Endodermal cell (in vitro differentiated cells): ENCODE data around the gene ENDOU. TPM values are rescaled to one million over a fixed set of nuclear protein-coding genes. Genes with fewer than 3 reads are reported as not detected.
A peak's percentile ranks its signal among the peaks of the same experiment; 100 is the strongest.

Experiments used
- DNase-seq: peaks from one replicate; pipeline ENCODE4 v3.0.0-alpha.2; 2017
- H3K27ac ChIP-seq: 2 replicates; pipeline ENCODE4 v1.5.1; 2013; ENCODE audit warnings: mild to moderate bottlenecking, low read depth, low read length, moderate library complexity
- H3K27me3 ChIP-seq: 2 replicates; pipeline ENCODE4 v1.6.1; 2013; ENCODE audit warnings: mild to moderate bottlenecking, low read length, moderate library complexity; ENCODE audit not compliant: insufficient read depth, control insufficient read depth, poor library complexity, severe bottlenecking
- H3K36me3 ChIP-seq: 2 replicates; pipeline ENCODE4 v1.7.0; 2013; ENCODE audit warnings: mild to moderate bottlenecking, low read length, moderate library complexity; ENCODE audit not compliant: control insufficient read depth, insufficient read depth
- H3K4me1 ChIP-seq: one replicate; pipeline ENCODE4 v1.7.0; 2013; ENCODE audit warnings: low read length; ENCODE audit not compliant: control insufficient read depth, insufficient read depth
- H3K4me3 ChIP-seq: 2 replicates; pipeline ENCODE4 v1.5.1; 2013; ENCODE audit warnings: mild to moderate bottlenecking, low read length, moderate library complexity
- H3K9ac ChIP-seq: 2 replicates; pipeline ENCODE4 v1.6.1; 2013; ENCODE audit warnings: mild to moderate bottlenecking, low read length, moderate library complexity; ENCODE audit not compliant: poor library complexity, severe bottlenecking; ENCODE audit errors: extremely low read depth
- H3K9me3 ChIP-seq: 2 replicates; pipeline ENCODE4 v1.6.1; 2013; ENCODE audit warnings: mild to moderate bottlenecking, low read length, moderate library complexity; ENCODE audit not compliant: control insufficient read depth
- H3K27ac Mint-ChIP-seq: 2 replicates; pipeline ENCODE4 v1.8.0; 2020; ENCODE audit warnings: mixed read lengths
- H3K27me3 Mint-ChIP-seq: 2 replicates; pipeline ENCODE4 v1.8.0; 2021; ENCODE audit warnings: mild to moderate bottlenecking, mixed read lengths; ENCODE audit not compliant: insufficient read depth
- H3K36me3 Mint-ChIP-seq: 2 replicates; pipeline ENCODE4 v1.8.0; 2020; ENCODE audit warnings: low read depth, mixed read lengths
- H3K4me1 Mint-ChIP-seq: 2 replicates; pipeline ENCODE4 v1.8.0; 2020; ENCODE audit warnings: mixed read lengths
- H3K4me3 Mint-ChIP-seq: 2 replicates; pipeline ENCODE4 v1.8.0; 2020; ENCODE audit warnings: mild to moderate bottlenecking, moderate library complexity, mixed read lengths
- H3K9me3 Mint-ChIP-seq: 2 replicates; pipeline ENCODE4 v1.8.0; 2020; ENCODE audit warnings: mild to moderate bottlenecking, mixed read lengths
- WGBS, 2 experiments: methylation state at CpG; one replicate each; pipeline versions ENCODE4 v1.1.5 to v1.1.7; 2013; ENCODE audit warnings: missing lambda C conversion rate in 2 of 2, mixed read lengths in 1 of 2; ENCODE audit not compliant: insufficient coverage in 1 of 2, insufficient read length in 1 of 2; 5-methylcytosine and 5-hydroxymethylcytosine counted together
- total RNA-seq, 2 donors: library from RNA; stranded (reverse); fragmentation: NEBNext Ultra II Directional in 1 of 2; extraction: Animal tissue kit (Norgen Biotek cat#: 25700) in 1 of 2; gene quantifications; 2 replicates in 1 of 2; 3 replicates in 1 of 2; pipeline ENCODE4 v1.2.1, GENCODE V29; 2021
- TF ChIP-seq, protein P1 (sequence below): fragments of 200-600 bp; sonication (generic); conservative IDR thresholded peaks from 2 replicates; pipeline ENCODE4 v1.5.0; 2021; ENCODE audit warnings: antibody characterized with exemption, mild to moderate bottlenecking

Gene ENDOU
- total RNA-seq, 2 donors from 2014 or later = not detected

- no peaks in the 10 kb centered on the region for H3K9me3 ChIP-seq
- no peaks in the 10 kb centered on the region for H3K27me3 ChIP-seq
- TF ChIP-seq, protein P1, sequence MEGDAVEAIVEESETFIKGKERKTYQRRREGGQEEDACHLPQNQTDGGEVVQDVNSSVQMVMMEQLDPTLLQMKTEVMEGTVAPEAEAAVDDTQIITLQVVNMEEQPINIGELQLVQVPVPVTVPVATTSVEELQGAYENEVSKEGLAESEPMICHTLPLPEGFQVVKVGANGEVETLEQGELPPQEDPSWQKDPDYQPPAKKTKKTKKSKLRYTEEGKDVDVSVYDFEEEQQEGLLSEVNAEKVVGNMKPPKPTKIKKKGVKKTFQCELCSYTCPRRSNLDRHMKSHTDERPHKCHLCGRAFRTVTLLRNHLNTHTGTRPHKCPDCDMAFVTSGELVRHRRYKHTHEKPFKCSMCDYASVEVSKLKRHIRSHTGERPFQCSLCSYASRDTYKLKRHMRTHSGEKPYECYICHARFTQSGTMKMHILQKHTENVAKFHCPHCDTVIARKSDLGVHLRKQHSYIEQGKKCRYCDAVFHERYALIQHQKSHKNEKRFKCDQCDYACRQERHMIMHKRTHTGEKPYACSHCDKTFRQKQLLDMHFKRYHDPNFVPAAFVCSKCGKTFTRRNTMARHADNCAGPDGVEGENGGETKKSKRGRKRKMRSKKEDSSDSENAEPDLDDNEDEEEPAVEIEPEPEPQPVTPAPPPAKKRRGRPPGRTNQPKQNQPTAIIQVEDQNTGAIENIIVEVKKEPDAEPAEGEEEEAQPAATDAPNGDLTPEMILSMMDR = no peak
- Mint-ChIP-seq H3K4me1 (no peaks in the 10 kb centered on the region), H3K27ac (no peak overlapping the region), H3K9me3 (no peaks in the 10 kb centered on the region), H3K27me3 (peaks cover 12% of the 10 kb centered on the region), H3K4me3 (no peak overlapping the region), H3K36me3 (no peaks in the 10 kb centered on the region)
- 73 to 89% methylated on average over 2 to 3 of the region's 3 CpGs for WGBS, 2 experiments
- no peak overlapping the region for H3K4me3 ChIP-seq
- no peak overlapping the region for H3K9ac ChIP-seq
- no peaks in the 10 kb centered on the region for H3K36me3 ChIP-seq
- H3K27ac ChIP-seq = no peak overlapping the region
- H3K4me1 ChIP-seq = no peaks in the 10 kb centered on the region
- no peak for DNase-seq
These were observed 3.9 kb upstream of the ENDOU start for GRCh38 chr12:47729233-47729632.

GRCh38 chr12:47725893-47726292 is 603 bp upstream of the ENDOU start:
- 73 to 75% methylated on average over 3 to 5 of the region's 5 CpGs for WGBS, 2 experiments
- TF ChIP-seq, protein P1 = no peak
- H3K27ac ChIP-seq = no peak overlapping the region
- Mint-ChIP-seq H3K27ac (no peak overlapping the region), H3K36me3 (no peaks in the 10 kb centered on the region), H3K27me3 (peaks cover 11% of the 10 kb centered on the region), H3K4me3 (no peak overlapping the region), H3K9me3 (no peaks in the 10 kb centered on the region), H3K4me1 (no peaks in the 10 kb centered on the region)
- H3K27me3 ChIP-seq = no peaks in the 10 kb centered on the region
- no peaks in the 10 kb centered on the region for H3K9me3 ChIP-seq
- DNase-seq = no peak
- no peaks in the 10 kb centered on the region for H3K4me1 ChIP-seq
- no peaks in the 10 kb centered on the region for H3K36me3 ChIP-seq
- no peak overlapping the region for H3K4me3 ChIP-seq
- H3K9ac ChIP-seq = no peak overlapping the region

DNA sequence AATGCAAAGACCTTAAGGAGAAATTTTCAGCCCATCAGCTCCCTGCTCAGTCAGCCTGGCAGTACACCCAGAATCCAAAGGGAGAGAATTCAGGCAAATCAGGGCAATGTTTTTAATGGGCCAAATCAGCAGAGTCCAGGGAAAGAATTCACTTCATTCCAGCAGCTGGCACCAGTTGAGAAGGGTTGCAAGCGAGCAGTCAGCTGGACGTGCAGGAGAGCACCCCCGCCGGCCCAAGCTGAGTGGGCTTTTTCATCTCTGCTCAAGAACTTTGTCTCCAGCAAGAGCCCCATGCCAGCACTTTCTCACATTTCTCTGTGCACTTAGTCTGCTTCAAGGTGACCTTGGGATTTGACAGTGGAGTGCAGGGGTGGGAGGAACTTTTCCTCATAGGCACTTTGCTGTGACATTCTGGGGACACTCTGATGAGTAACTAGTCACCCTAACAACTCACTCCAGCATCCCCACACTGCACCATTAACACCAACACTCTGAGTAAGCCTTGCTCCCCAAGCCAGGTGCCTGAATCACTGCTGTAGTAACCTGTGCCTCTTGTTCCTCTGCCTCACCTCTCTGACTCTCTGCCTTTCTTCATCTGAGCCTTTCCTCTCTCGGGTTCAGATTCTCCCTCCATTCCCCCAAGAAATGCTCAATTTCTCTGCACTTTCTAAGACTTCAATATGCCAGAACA is 2.2 kb downstream of the ENDOU start:
- H3K9me3 Mint-ChIP-seq = no peaks in the 10 kb centered on the region
- H3K4me1 ChIP-seq = peaks cover 1% of the 10 kb centered on the region
- no peak overlapping the region for H3K4me3 Mint-ChIP-seq
- H3K27me3 Mint-ChIP-seq = peaks cover 11% of the 10 kb centered on the region
- H3K27ac Mint-ChIP-seq = no peak overlapping the region
- 91 to 96% methylated on average over 4 to 5 of the region's 5 CpGs for WGBS, 2 experiments
- H3K9ac ChIP-seq = no peak overlapping the region
- no peaks in the 10 kb centered on the region for H3K36me3 Mint-ChIP-seq
- TF ChIP-seq, protein P1 = no peak
- H3K9me3 ChIP-seq = no peaks in the 10 kb centered on the region
- H3K27ac ChIP-seq = no peak overlapping the region
- no peaks in the 10 kb centered on the region for H3K36me3 ChIP-seq
- H3K4me1 Mint-ChIP-seq = peaks cover 3% of the 10 kb centered on the region
- no peak overlapping the region for H3K4me3 ChIP-seq
- peak; percentile 45 for DNase-seq
- no peaks in the 10 kb centered on the region for H3K27me3 ChIP-seq
